WTC11 (cell line): ENCODE data around the gene NME4. TPM values are rescaled to one million over a fixed set of nuclear protein-coding genes. Genes with fewer than 3 reads are reported as not detected.
A peak's percentile ranks its signal among the peaks of the same experiment; 100 is the strongest.

Source experiments
- ATAC-seq: fragments of 200-7000 bp; cut with Tn5 transposase; 2 replicates; pipeline ENCODE4 v1.10.0; 2021; ENCODE audit warnings: mild to moderate bottlenecking, moderate library complexity
- CTCF ChIA-PET: fragments of 300-600 bp; sonication (Branson Sonifier 250); formaldehyde crosslinking; loops from one replicate; lab custom pipeline; 2021; ENCODE audit warnings: antibody characterized with exemption; lab: Charles Lee
- POLR2A ChIA-PET: fragments of 350-600 bp; sonication (Branson Sonifier 250); formaldehyde crosslinking; loops from one replicate; lab custom pipeline; 2021; ENCODE audit warnings: antibody characterized with exemption; lab: Charles Lee
- DNase-seq: peaks from one replicate; pipeline ENCODE4 v3.0.0; 2021; ENCODE audit warnings: low spot score
- H3K27ac Mint-ChIP-seq: 2 replicates; pipeline ENCODE4 v1.8.0; 2021; ENCODE audit warnings: mixed read lengths
- H3K27me3 Mint-ChIP-seq: 2 replicates; pipeline ENCODE4 v1.8.0; 2021; ENCODE audit warnings: low read depth, mild to moderate bottlenecking, moderate library complexity, mixed read lengths
- H3K36me3 Mint-ChIP-seq: 2 replicates; pipeline ENCODE4 v1.8.0; 2021; ENCODE audit warnings: mixed read lengths
- H3K4me1 Mint-ChIP-seq: 2 replicates; pipeline ENCODE4 v1.8.0; 2022; ENCODE audit warnings: mixed read lengths
- H3K4me3 Mint-ChIP-seq: 2 replicates; pipeline ENCODE4 v1.8.0; 2021; ENCODE audit warnings: mild to moderate bottlenecking, moderate library complexity, mixed read lengths
- H3K9me3 Mint-ChIP-seq: 2 replicates; pipeline ENCODE4 v1.8.0; 2021; ENCODE audit warnings: mixed read lengths
- AR ChIP-seq: fragments of 250-450 bp; sonication (Bioruptor Pico); IDR thresholded peaks from 2 replicates; pipeline ENCODE4 v1.9.0; 2021; ENCODE audit warnings: mild to moderate bottlenecking
- ARID4B ChIP-seq: sonication (generic); formaldehyde crosslinking; IDR thresholded peaks from 2 replicates; pipeline ENCODE4 v1.8.0; 2023; ENCODE audit warnings: missing genetic modification reagents, mild to moderate bottlenecking, borderline replicate concordance
- E2F1 ChIP-seq: sonication (generic); formaldehyde crosslinking; IDR thresholded peaks from 2 replicates; pipeline ENCODE4 v1.8.0; 2022; ENCODE audit warnings: mild to moderate bottlenecking, missing genetic modification reagents
- EMX1 ChIP-seq: fragments of 250-450 bp; sonication (Bioruptor Pico); IDR thresholded peaks from 2 replicates; pipeline ENCODE4 v1.8.0; 2021; ENCODE audit warnings: mild to moderate bottlenecking
- ETV6 ChIP-seq: sonication (generic); formaldehyde crosslinking; IDR thresholded peaks from 2 replicates; pipeline ENCODE4 v1.8.1; 2022; ENCODE audit warnings: mild to moderate bottlenecking, missing genetic modification reagents
- FOXK1 ChIP-seq: sonication (generic); formaldehyde crosslinking; IDR thresholded peaks from 2 replicates; pipeline ENCODE4 v1.8.0; 2022; ENCODE audit warnings: mild to moderate bottlenecking, moderate library complexity, missing genetic modification reagents
- GRHL2 ChIP-seq: fragments of 250-450 bp; sonication (Bioruptor Pico); IDR thresholded peaks from 2 replicates; pipeline ENCODE4 v1.8.0; 2022; ENCODE audit warnings: mild to moderate bottlenecking, moderate library complexity; ENCODE audit not compliant: insufficient replicate concordance, severe bottlenecking
- HMGXB4 ChIP-seq: sonication (generic); formaldehyde crosslinking; IDR thresholded peaks from 2 replicates; pipeline ENCODE4 v1.8.1; 2023; ENCODE audit warnings: mild to moderate bottlenecking, moderate library complexity, missing genetic modification reagents
- JUN ChIP-seq: sonication (generic); formaldehyde crosslinking; IDR thresholded peaks from 2 replicates; pipeline ENCODE4 v1.8.0; 2023; ENCODE audit warnings: mild to moderate bottlenecking, missing genetic modification reagents
- KAT7 ChIP-seq: sonication (generic); formaldehyde crosslinking; IDR thresholded peaks from 2 replicates; pipeline ENCODE4 v1.8.1; 2023; ENCODE audit warnings: missing genetic modification reagents, mild to moderate bottlenecking, borderline replicate concordance
- NFATC4 ChIP-seq: fragments of 250-450 bp; sonication (Bioruptor Pico); IDR thresholded peaks from 2 replicates; pipeline ENCODE4 v1.9.0; 2021; ENCODE audit warnings: mild to moderate bottlenecking
- NFE2L1 ChIP-seq: sonication (generic); formaldehyde crosslinking; IDR thresholded peaks from 2 replicates; pipeline ENCODE4 v1.8.1; 2023; ENCODE audit warnings: missing genetic modification reagents
- NR1H2 ChIP-seq: sonication (generic); formaldehyde crosslinking; IDR thresholded peaks from 2 replicates; pipeline ENCODE4 v1.9.0; 2021; ENCODE audit warnings: mild to moderate bottlenecking, moderate library complexity, missing genetic modification reagents
- USF1 ChIP-seq: sonication (generic); formaldehyde crosslinking; IDR thresholded peaks from 2 replicates; pipeline ENCODE4 v1.8.0; 2022; ENCODE audit warnings: mild to moderate bottlenecking, missing genetic modification reagents
- ZNF121 ChIP-seq: sonication (generic); formaldehyde crosslinking; IDR thresholded peaks from 2 replicates; pipeline ENCODE4 v1.8.0; 2023; ENCODE audit warnings: missing genetic modification reagents
- ZNF263 ChIP-seq: sonication (generic); formaldehyde crosslinking; IDR thresholded peaks from 2 replicates; pipeline ENCODE4 v1.8.1; 2022; ENCODE audit warnings: low read depth, mild to moderate bottlenecking, moderate library complexity, missing genetic modification reagents
- ZNF317 ChIP-seq: sonication (generic); formaldehyde crosslinking; IDR thresholded peaks from 2 replicates; pipeline ENCODE4 v1.8.1; 2023; ENCODE audit warnings: low read depth, mild to moderate bottlenecking, moderate library complexity, missing genetic modification reagents, borderline replicate concordance
- total RNA-seq: library from RNA; stranded (reverse); gene quantifications from 3 replicates; pipeline ENCODE4 v1.2.3, GENCODE V29; 2021
- TF ChIP-seq, protein P1 (sequence below): sonication (generic); formaldehyde crosslinking; IDR thresholded peaks from 2 replicates; pipeline ENCODE4 v1.8.1; 2022; ENCODE audit warnings: low read depth, mild to moderate bottlenecking, moderate library complexity, missing genetic modification reagents, borderline replicate concordance
- TF ChIP-seq, protein P2 (sequence below): fragments of 250-450 bp; sonication (Bioruptor Pico); IDR thresholded peaks from 2 replicates; pipeline ENCODE4 v1.9.0; 2021; ENCODE audit warnings: mild to moderate bottlenecking
- TF ChIP-seq, protein P3 (sequence below): fragments of 250-450 bp; sonication (Bioruptor Pico); IDR thresholded peaks from 2 replicates; pipeline ENCODE4 v1.8.0; 2021; ENCODE audit warnings: mild to moderate bottlenecking

Gene NME4
- total RNA-seq, 1 experiment from 2014 or later: 467 TPM

DNA sequence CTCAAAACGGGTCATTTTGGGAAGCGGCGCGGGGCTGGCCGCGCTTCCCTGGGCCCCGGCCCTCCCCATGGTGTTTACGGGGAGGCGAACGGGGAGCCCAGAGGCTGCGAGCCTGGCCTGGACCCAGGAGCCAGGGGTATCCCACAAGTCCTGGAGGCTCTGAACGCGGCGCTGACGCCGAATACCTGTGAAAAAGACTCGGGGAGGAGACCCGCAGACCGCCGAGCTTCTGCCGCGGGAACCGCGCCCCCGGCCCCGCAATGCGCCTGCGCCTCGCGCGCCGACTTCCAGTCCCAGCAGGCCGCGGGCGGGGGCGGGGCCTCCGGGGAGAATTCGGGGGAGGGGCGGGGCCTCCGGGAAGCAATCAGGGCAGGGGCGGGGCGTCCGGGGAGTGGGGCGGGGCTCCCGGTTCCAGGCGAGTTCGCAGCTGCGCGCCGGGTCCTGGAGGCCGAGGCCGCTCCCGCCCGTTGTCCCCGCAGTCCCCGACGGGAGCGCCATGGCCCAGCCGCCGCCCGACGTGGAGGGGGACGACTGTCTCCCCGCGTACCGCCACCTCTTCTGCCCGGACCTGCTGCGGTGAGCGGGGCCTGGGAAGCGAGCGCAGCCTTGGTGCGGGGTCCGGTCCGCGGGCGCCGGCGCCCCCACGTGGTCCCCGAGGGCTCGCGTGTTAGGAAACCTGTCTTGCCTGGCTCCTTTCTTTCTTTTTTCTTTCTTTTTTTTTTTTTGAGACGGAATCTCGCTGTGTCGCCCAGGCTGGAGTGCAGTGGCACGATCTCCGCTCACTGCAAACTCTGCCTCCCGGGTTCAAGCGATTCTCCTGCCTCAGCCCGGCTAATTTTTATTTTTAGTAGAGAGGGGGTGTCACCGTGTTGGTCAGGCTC, 4.7 kb downstream of the NME4 start, which contains the start of gene DECR2 (continued):
- TF ChIP-seq, protein P1, sequence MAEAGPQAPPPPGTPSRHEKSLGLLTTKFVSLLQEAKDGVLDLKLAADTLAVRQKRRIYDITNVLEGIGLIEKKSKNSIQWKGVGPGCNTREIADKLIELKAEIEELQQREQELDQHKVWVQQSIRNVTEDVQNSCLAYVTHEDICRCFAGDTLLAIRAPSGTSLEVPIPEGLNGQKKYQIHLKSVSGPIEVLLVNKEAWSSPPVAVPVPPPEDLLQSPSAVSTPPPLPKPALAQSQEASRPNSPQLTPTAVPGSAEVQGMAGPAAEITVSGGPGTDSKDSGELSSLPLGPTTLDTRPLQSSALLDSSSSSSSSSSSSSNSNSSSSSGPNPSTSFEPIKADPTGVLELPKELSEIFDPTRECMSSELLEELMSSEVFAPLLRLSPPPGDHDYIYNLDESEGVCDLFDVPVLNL (CRISPR knock-in tag): no peak
- peak; percentile 83 for TF ChIP-seq EMX1
- 0 out of 2 replicates have a peak, but pooled peaks have one; percentile 18 for TF ChIP-seq USF1 (CRISPR knock-in tag)
- 0 out of 2 replicates have a peak, but pooled peaks have one; percentile 30 for TF ChIP-seq AR (CRISPR knock-in tag)
- TF ChIP-seq NFATC4 (CRISPR knock-in tag): no peak
- TF ChIP-seq E2F1 (CRISPR knock-in tag): 0 out of 2 replicates have a peak, but pooled peaks have one; percentile 31
- TF ChIP-seq, protein P2, sequence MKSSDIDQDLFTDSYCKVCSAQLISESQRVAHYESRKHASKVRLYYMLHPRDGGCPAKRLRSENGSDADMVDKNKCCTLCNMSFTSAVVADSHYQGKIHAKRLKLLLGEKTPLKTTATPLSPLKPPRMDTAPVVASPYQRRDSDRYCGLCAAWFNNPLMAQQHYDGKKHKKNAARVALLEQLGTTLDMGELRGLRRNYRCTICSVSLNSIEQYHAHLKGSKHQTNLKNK (CRISPR knock-in tag): peak; percentile 89
- 0 out of 2 replicates have a peak, but pooled peaks have one; percentile 47 for TF ChIP-seq NFE2L1 (CRISPR knock-in tag)
- TF ChIP-seq, all 79 proteins: peak for 19

- Mint-ChIP-seq H3K27me3 (no peaks in the 10 kb centered on the region), H3K9me3 (no peaks in the 10 kb centered on the region), H3K4me3 (no peak overlapping the region), H3K36me3 (peaks cover 9% of the 10 kb centered on the region; the same call in 1 of the 2 replicates), H3K4me1 (peaks cover 7% of the 10 kb centered on the region), H3K27ac (peak overlapping the region; percentile 15; the same call in 1 of the 2 replicates)
- POLR2A ChIA-PET: no interaction called here
- CTCF ChIA-PET: no interaction called here
- no peak for DNase-seq
- no peak for ATAC-seq
- TF ChIP-seq ZNF317 (CRISPR knock-in tag) (no peak), JUN (CRISPR knock-in tag) (no peak), NR1H2 (CRISPR knock-in tag) (no peak), KAT7 (CRISPR knock-in tag) (no peak), EMX1 (no peak), ZNF263 (CRISPR knock-in tag) (no peak), ZNF121 (no peak), ARID4B (CRISPR knock-in tag) (no peak), HMGXB4 (CRISPR knock-in tag) (no peak), GRHL2 (CRISPR knock-in tag) (no peak), ETV6 (CRISPR knock-in tag) (no peak), FOXK1 (CRISPR knock-in tag) (no peak)
- TF ChIP-seq, protein P3, sequence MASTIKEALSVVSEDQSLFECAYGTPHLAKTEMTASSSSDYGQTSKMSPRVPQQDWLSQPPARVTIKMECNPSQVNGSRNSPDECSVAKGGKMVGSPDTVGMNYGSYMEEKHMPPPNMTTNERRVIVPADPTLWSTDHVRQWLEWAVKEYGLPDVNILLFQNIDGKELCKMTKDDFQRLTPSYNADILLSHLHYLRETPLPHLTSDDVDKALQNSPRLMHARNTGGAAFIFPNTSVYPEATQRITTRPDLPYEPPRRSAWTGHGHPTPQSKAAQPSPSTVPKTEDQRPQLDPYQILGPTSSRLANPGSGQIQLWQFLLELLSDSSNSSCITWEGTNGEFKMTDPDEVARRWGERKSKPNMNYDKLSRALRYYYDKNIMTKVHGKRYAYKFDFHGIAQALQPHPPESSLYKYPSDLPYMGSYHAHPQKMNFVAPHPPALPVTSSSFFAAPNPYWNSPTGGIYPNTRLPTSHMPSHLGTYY (CRISPR knock-in tag): no peak
These were observed 8.0 kb downstream of the NME4 start for GRCh38 chr16:404971-405486.
